ENCODE data around the gene GSE1. TPM values are rescaled to one million over a fixed set of nuclear protein-coding genes. Genes with fewer than 3 reads are reported as not detected.

GSE1 gene
- total RNA-seq, 4 donors from 2014 or later = 46.7 to 144 (median 96.9) TPM

- TF ChIP-seq EP300 (IDR thresholded peaks at IDR 0.05) (no peak), POLR2A (IDR thresholded peaks at IDR 0.05) (no peak), CTCF (IDR thresholded peaks at IDR 0.05) (no peak), POLR2AphosphoS5 (IDR thresholded peaks at IDR 0.05) (no peak)
- DNase-seq (ENCODE audit: low spot score in 2 of 2) = no peak
- H3K27ac ChIP-seq = no peak overlapping the region
- no peaks in the 10 kb centered on the region for H3K27me3 ChIP-seq
- 78% methylated on average over 6 of the region's 6 CpGs for WGBS
- H3K36me3 ChIP-seq = peaks cover 24% of the 10 kb centered on the region
- H3K4me1 ChIP-seq = peaks cover 3% of the 10 kb centered on the region
- no peaks in the 10 kb centered on the region for H3K9me3 ChIP-seq
- H3K4me3 ChIP-seq = no peak overlapping the region
Observed at GRCh38 chr16:85680352-85680944, 67.3 kb downstream of the GSE1 start.

GRCh38 chr16:85681255-85681654 is 68.1 kb downstream of the GSE1 start:
- peaks cover 19% of the 10 kb centered on the region for H3K36me3 ChIP-seq
- H3K27ac ChIP-seq = no peak overlapping the region
- DNase-seq (ENCODE audit: low spot score in 2 of 2) = no peak
- TF ChIP-seq POLR2A (IDR thresholded peaks at IDR 0.05) (no peak), EP300 (IDR thresholded peaks at IDR 0.05) (no peak), CTCF (IDR thresholded peaks at IDR 0.05) (no peak), POLR2AphosphoS5 (IDR thresholded peaks at IDR 0.05) (no peak)
- WGBS = 76% methylated on average over 8 of the region's 8 CpGs
- no peak overlapping the region for H3K4me3 ChIP-seq
- no peaks in the 10 kb centered on the region for H3K9me3 ChIP-seq
- H3K27me3 ChIP-seq = no peaks in the 10 kb centered on the region
- H3K4me1 ChIP-seq = peaks cover 3% of the 10 kb centered on the region

- TF ChIP-seq CTCF (IDR thresholded peaks at IDR 0.05) (no peak), POLR2A (IDR thresholded peaks at IDR 0.05) (no peak), EP300 (IDR thresholded peaks at IDR 0.05) (no peak)
Observed at GRCh38 chr16:85682516-85682915, 69.4 kb downstream of the GSE1 start.

DNA sequence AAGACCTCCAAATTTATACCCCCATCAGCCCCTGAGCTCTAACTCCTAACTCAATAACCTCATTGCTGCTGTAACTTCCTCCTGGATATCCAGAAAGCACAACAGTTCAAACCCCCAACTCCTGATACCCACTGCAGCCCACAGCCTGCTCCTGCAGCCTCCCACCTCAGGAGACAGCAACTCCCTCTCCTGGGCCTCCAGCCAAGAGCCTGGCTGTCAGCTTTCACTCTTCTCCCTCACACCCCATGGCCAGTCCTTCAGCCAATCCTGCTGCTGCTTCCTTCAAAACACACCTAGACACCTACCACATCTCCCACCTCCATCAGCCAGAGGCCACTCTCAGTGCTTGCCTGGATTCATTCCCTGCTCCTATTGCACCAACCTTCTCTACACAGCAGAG is 70.2 kb downstream of the GSE1 start:
- Histone ChIP-seq H3K36me3 (peaks cover 5% of the 10 kb centered on the region), H3K4me1 (peaks cover 9% of the 10 kb centered on the region), H3K9me3 (no peaks in the 10 kb centered on the region), H3K27ac (no peak overlapping the region), H3K4me3 (no peak overlapping the region), H3K27me3 (no peaks in the 10 kb centered on the region)
- no peak for DNase-seq (ENCODE audit: low spot score in 2 of 2)
- TF ChIP-seq POLR2A (IDR thresholded peaks at IDR 0.05) (no peak), EP300 (IDR thresholded peaks at IDR 0.05) (no peak), POLR2AphosphoS5 (IDR thresholded peaks at IDR 0.05) (no peak), CTCF (IDR thresholded peaks at IDR 0.05) (no peak)

More at GRCh38 chr16:85682516-85682915, 69.4 kb downstream of the GSE1 start:
- H3K9me3 ChIP-seq = no peaks in the 10 kb centered on the region
- no peak for DNase-seq (ENCODE audit: low spot score in 2 of 2)
- H3K36me3 ChIP-seq = peaks cover 14% of the 10 kb centered on the region
- H3K27me3 ChIP-seq = no peaks in the 10 kb centered on the region
- no peak overlapping the region for H3K4me3 ChIP-seq
- H3K4me1 ChIP-seq = peaks cover 3% of the 10 kb centered on the region
- H3K27ac ChIP-seq = no peak overlapping the region
- WGBS = 76% methylated on average over 7 of the region's 9 CpGs

DNA sequence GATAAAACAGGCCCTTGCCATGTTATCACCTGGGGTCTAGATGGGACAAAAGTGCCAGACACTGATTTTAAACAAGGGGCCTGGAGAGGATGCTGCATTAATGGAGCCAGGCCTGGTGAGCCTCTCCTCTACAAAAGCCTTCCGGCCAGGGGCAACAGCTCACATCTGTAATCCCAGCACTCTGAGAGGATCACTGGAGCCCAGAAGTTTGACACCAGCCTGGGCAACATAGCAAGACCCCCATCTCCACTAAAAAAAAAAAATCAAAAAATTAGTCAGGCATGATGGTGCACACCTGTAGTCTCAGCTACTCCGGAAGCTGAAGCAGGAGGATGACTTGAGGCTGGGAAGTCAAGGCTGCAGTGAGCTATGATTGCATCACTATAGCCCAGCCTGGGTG is 72.1 kb downstream of the GSE1 start:
- 90% methylated on average over 2 of the region's 2 CpGs for WGBS

More for the DNA sequence above, 72.1 kb downstream of the GSE1 start:
- Histone ChIP-seq H3K9me3 (no peaks in the 10 kb centered on the region), H3K4me1 (peaks cover 21% of the 10 kb centered on the region), H3K27ac (no peak overlapping the region), H3K4me3 (no peak overlapping the region), H3K27me3 (no peaks in the 10 kb centered on the region), H3K36me3 (no peaks in the 10 kb centered on the region)
- no peak for TF ChIP-seq EP300 (IDR thresholded peaks at IDR 0.05)
- no peak for TF ChIP-seq POLR2AphosphoS5 (IDR thresholded peaks at IDR 0.05)
- TF ChIP-seq CTCF (IDR thresholded peaks at IDR 0.05) = no peak
- no peak for TF ChIP-seq POLR2A (IDR thresholded peaks at IDR 0.05)
- no peak for DNase-seq (ENCODE audit: low spot score in 2 of 2)
